Measurements from ENCODE around the gene DNAH5. TPM values are rescaled to one million over a fixed set of nuclear protein-coding genes. Genes with fewer than 3 reads are reported as not detected.
"Not testable (repeated sequence)": the region's sequence is repeated elsewhere in the genome, so short reads cannot be mapped to it uniquely, and the experiment has no call there.

Gene DNAH5
- total RNA-seq, 1 donor from 2014 or later, result 1.7 TPM

- H3K4me3 ChIP-seq (ENCODE audit: low read depth, low read length), result no peak overlapping the region
- no peak for TF ChIP-seq CTCF (conservative IDR thresholded peaks at IDR 0.05; ENCODE audit: low read depth, low read length)
- no peak for DNase-seq (ENCODE audit: low read depth)
These were observed 134.6 kb downstream of the DNAH5 start for GRCh38 chr5:13809921-13810320.

GRCh38 chr5:13804336-13804735 lies 140.2 kb downstream of the DNAH5 start:
- no peak for DNase-seq (ENCODE audit: low read depth)
- TF ChIP-seq CTCF (conservative IDR thresholded peaks at IDR 0.05; ENCODE audit: low read depth, low read length), result no peak
- no peak overlapping the region for H3K4me3 ChIP-seq (ENCODE audit: low read depth, low read length)

- not testable (repeated sequence) for DNase-seq (ENCODE audit: low read depth); H3K4me3 ChIP-seq (ENCODE audit: low read depth, low read length)
These were observed 145.9 kb downstream of the DNAH5 start for GRCh38 chr5:13798569-13798968.

- no peak overlapping the region for H3K4me3 ChIP-seq (ENCODE audit: low read depth, low read length)
- no peak for TF ChIP-seq CTCF (conservative IDR thresholded peaks at IDR 0.05; ENCODE audit: low read depth, low read length)
- DNase-seq (ENCODE audit: low read depth), result no peak
These were observed 158.6 kb downstream of the DNAH5 start for GRCh38 chr5:13785781-13786415.

GRCh38 chr5:13783726-13784125 lies 160.8 kb downstream of the DNAH5 start:
- no peak overlapping the region for H3K4me3 ChIP-seq (ENCODE audit: low read depth, low read length)
- no peak for TF ChIP-seq CTCF (conservative IDR thresholded peaks at IDR 0.05; ENCODE audit: low read depth, low read length)
- DNase-seq (ENCODE audit: low read depth), result no peak

- no peak for TF ChIP-seq CTCF (conservative IDR thresholded peaks at IDR 0.05; ENCODE audit: low read depth, low read length)
- H3K4me3 ChIP-seq (ENCODE audit: low read depth, low read length), result no peak overlapping the region
- DNase-seq (ENCODE audit: low read depth), result no peak
These were observed 164.4 kb downstream of the DNAH5 start for GRCh38 chr5:13780081-13780480.

GRCh38 chr5:13773649-13774048 lies 170.8 kb downstream of the DNAH5 start:
- TF ChIP-seq CTCF (conservative IDR thresholded peaks at IDR 0.05; ENCODE audit: low read depth, low read length), result no peak
- H3K4me3 ChIP-seq (ENCODE audit: low read depth, low read length), result no peak overlapping the region
- DNase-seq (ENCODE audit: low read depth), result no peak
